ENCODE data around the gene ANKRD42.
"Not testable (repeated sequence)": the region's sequence is repeated elsewhere in the genome, so short reads cannot be mapped to it uniquely, and the experiment has no call there.

Gene ANKRD42

GRCh38 chr11:83249445-83249844 is 55.9 kb downstream of the ANKRD42 start:
- DNase-seq = no peak

GRCh38 chr11:83249972-83250593 is 56.6 kb downstream of the ANKRD42 start:
- DNase-seq = peak; percentile 35

GRCh38 chr11:83252266-83252665 is 58.8 kb downstream of the ANKRD42 start:
- no peak for DNase-seq

- DNase-seq = no peak
These were observed 59.4 kb downstream of the ANKRD42 start for GRCh38 chr11:83252941-83253340.

- no peak for DNase-seq
These were observed 61.9 kb downstream of the ANKRD42 start for GRCh38 chr11:83255366-83255765.

GRCh38 chr11:83256602-83257340 is 63.3 kb downstream of the ANKRD42 start:
- no peak for DNase-seq

GRCh38 chr11:83257761-83258168 is 64.3 kb downstream of the ANKRD42 start:
- DNase-seq = no peak

- DNase-seq = no peak
These were observed 66.0 kb downstream of the ANKRD42 start for GRCh38 chr11:83259559-83259958.

- no peak for DNase-seq
These were observed 71.8 kb downstream of the ANKRD42 start for GRCh38 chr11:83265331-83265730.

GRCh38 chr11:83269080-83269479 is 75.6 kb downstream of the ANKRD42 start:
- DNase-seq = not testable (repeated sequence)

GRCh38 chr11:83271734-83272133 is 78.2 kb downstream of the ANKRD42 start:
- not testable (repeated sequence) for DNase-seq

- DNase-seq = no peak
These were observed 79.1 kb downstream of the ANKRD42 start for GRCh38 chr11:83272627-83273026.

GRCh38 chr11:83275888-83276641 is 82.6 kb downstream of the ANKRD42 start:
- no peak for DNase-seq

- no peak for DNase-seq
These were observed 84.8 kb downstream of the ANKRD42 start for GRCh38 chr11:83278351-83278750.

GRCh38 chr11:83280256-83280655 is 86.7 kb downstream of the ANKRD42 start:
- DNase-seq = no peak

GRCh38 chr11:83282084-83282716 is 88.7 kb downstream of the ANKRD42 start:
- no peak for DNase-seq

GRCh38 chr11:83284501-83285150 is 91.1 kb downstream of the ANKRD42 start:
- no peak for DNase-seq

- no peak for DNase-seq
These were observed 91.7 kb downstream of the ANKRD42 start for GRCh38 chr11:83285151-83285770.

GRCh38 chr11:83285771-83286528 is 92.4 kb downstream of the ANKRD42 start, which contains the start of gene CCDC90B:
Gene CCDC90B, minus strand, starts transcription at chr11:83286367. Its CDS starts 395 bp downstream, at chr11:83285972.
- DNase-seq = peak; percentile 92

- DNase-seq = no peak
These were observed 94.1 kb downstream of the ANKRD42 start for GRCh38 chr11:83287631-83288030.

GRCh38 chr11:83292709-83293456 is 99.4 kb downstream of the ANKRD42 start:
- peak; percentile 21 for DNase-seq
